Nephron progenitor cell (in vitro differentiated cells): ENCODE measurements around the gene SMAD1.

ENCODE experiments used
- DNase-seq: peaks from one replicate; pipeline ENCODE4 v3.0.0; 2021
- H3K27ac Mint-ChIP-seq: 2 replicates; pipeline ENCODE4 v1.8.0; 2021; ENCODE audit warnings: mild to moderate bottlenecking, moderate library complexity, mixed read lengths
- H3K27me3 Mint-ChIP-seq: 2 replicates; pipeline ENCODE4 v1.8.0; 2021; ENCODE audit warnings: mild to moderate bottlenecking, low read depth, mixed read lengths; ENCODE audit not compliant: poor library complexity
- H3K36me3 Mint-ChIP-seq: 2 replicates; pipeline ENCODE4 v1.8.0; 2021; ENCODE audit warnings: low read depth, mixed read lengths
- H3K4me1 Mint-ChIP-seq: 2 replicates; pipeline ENCODE4 v1.8.0; 2021; ENCODE audit warnings: mixed read lengths
- H3K4me3 Mint-ChIP-seq: 2 replicates; pipeline ENCODE4 v1.8.0; 2021; ENCODE audit warnings: mild to moderate bottlenecking, moderate library complexity, mixed read lengths
- H3K9me3 Mint-ChIP-seq: 2 replicates; pipeline ENCODE4 v1.8.0; 2021; ENCODE audit warnings: mild to moderate bottlenecking, moderate library complexity, mixed read lengths
- CTCF ChIP-seq: fragments of 200-600 bp; sonication (generic); IDR thresholded peaks from 2 replicates; pipeline ENCODE4 v1.5.0; 2021; ENCODE audit warnings: antibody characterized with exemption

SMAD1 gene

GRCh38 chr4:145505995-145506394 is 24.3 kb downstream of the SMAD1 start:
- no peak overlapping the region for H3K4me3 Mint-ChIP-seq
- no peak for TF ChIP-seq CTCF
- H3K4me1 Mint-ChIP-seq = peaks cover 22% of the 10 kb centered on the region
- H3K27ac Mint-ChIP-seq = no peak overlapping the region
- H3K9me3 Mint-ChIP-seq = peaks cover 36% of the 10 kb centered on the region
- H3K27me3 Mint-ChIP-seq = no peaks in the 10 kb centered on the region
- DNase-seq = no peak
- H3K36me3 Mint-ChIP-seq = peaks cover 59% of the 10 kb centered on the region

GRCh38 chr4:145507636-145508035 is 26.0 kb downstream of the SMAD1 start:
- peak overlapping the region; percentile 35 for H3K27ac Mint-ChIP-seq
- H3K27me3 Mint-ChIP-seq = no peaks in the 10 kb centered on the region
- TF ChIP-seq CTCF = no peak
- H3K9me3 Mint-ChIP-seq = peaks cover 52% of the 10 kb centered on the region
- DNase-seq = no peak
- peaks cover 75% of the 10 kb centered on the region for H3K36me3 Mint-ChIP-seq
- H3K4me1 Mint-ChIP-seq = peaks cover 8% of the 10 kb centered on the region
- H3K4me3 Mint-ChIP-seq = no peak overlapping the region

- H3K27me3 Mint-ChIP-seq = no peaks in the 10 kb centered on the region
- H3K9me3 Mint-ChIP-seq = peaks cover 67% of the 10 kb centered on the region
- no peak for DNase-seq
- H3K4me1 Mint-ChIP-seq = no peaks in the 10 kb centered on the region
- H3K27ac Mint-ChIP-seq = no peak overlapping the region
- H3K4me3 Mint-ChIP-seq = no peak overlapping the region
- H3K36me3 Mint-ChIP-seq = peaks cover 97% of the 10 kb centered on the region
- TF ChIP-seq CTCF = no peak
Observed at GRCh38 chr4:145511913-145512522, 30.4 kb downstream of the SMAD1 start.

- Mint-ChIP-seq H3K4me1 (no peaks in the 10 kb centered on the region), H3K9me3 (peaks cover 65% of the 10 kb centered on the region), H3K36me3 (peaks cover 98% of the 10 kb centered on the region), H3K27me3 (no peaks in the 10 kb centered on the region), H3K4me3 (no peak overlapping the region), H3K27ac (no peak overlapping the region)
- no peak for TF ChIP-seq CTCF
- no peak for DNase-seq
Observed at GRCh38 chr4:145513020-145513621, 31.5 kb downstream of the SMAD1 start.

GRCh38 chr4:145520172-145520571 is 38.5 kb downstream of the SMAD1 start:
- Mint-ChIP-seq H3K27ac (no peak overlapping the region), H3K36me3 (peaks cover 81% of the 10 kb centered on the region), H3K9me3 (peaks cover 8% of the 10 kb centered on the region), H3K27me3 (no peaks in the 10 kb centered on the region), H3K4me3 (no peak overlapping the region), H3K4me1 (peaks cover 20% of the 10 kb centered on the region)
- TF ChIP-seq CTCF = no peak
- DNase-seq = no peak

- DNase-seq = no peak
- peaks cover 78% of the 10 kb centered on the region for H3K36me3 Mint-ChIP-seq
- peaks cover 28% of the 10 kb centered on the region for H3K4me1 Mint-ChIP-seq
- TF ChIP-seq CTCF = no peak
- no peak overlapping the region for H3K27ac Mint-ChIP-seq
- no peaks in the 10 kb centered on the region for H3K27me3 Mint-ChIP-seq
- no peak overlapping the region for H3K4me3 Mint-ChIP-seq
- H3K9me3 Mint-ChIP-seq = peaks cover 8% of the 10 kb centered on the region
Observed at GRCh38 chr4:145521282-145521681, 39.6 kb downstream of the SMAD1 start.
